Measurements from ENCODE around the gene ENTHD1.

GRCh38 chr22:39734866-39735265, 158.7 kb downstream of the ENTHD1 start:
- TF ChIP-seq TEAD4 (IDR thresholded peaks at IDR 0.05; ENCODE audit: low read depth, low read length) (no peak), TAF1 (IDR thresholded peaks at IDR 0.05; ENCODE audit: low read depth, low read length) (no peak), TBP (IDR thresholded peaks at IDR 0.05; ENCODE audit: low read depth, low read length) (no peak), EZH2 (IDR thresholded peaks at IDR 0.05; ENCODE audit: low read depth, low read length, severe bottlenecking) (no peak), POLR2A (IDR thresholded peaks at IDR 0.05; ENCODE audit: control extremely low read depth in 1 of 2, low read depth in 2 of 2, low read length in 2 of 2) (no peak), SUZ12 (IDR thresholded peaks at IDR 0.05; ENCODE audit: low read length) (no peak), CTCF (IDR thresholded peaks at IDR 0.05; ENCODE audit: control extremely low read depth in 1 of 3, insufficient read depth in 1 of 3, low read depth in 1 of 3, low read length in 3 of 3) (no peak), CBX5 (IDR thresholded peaks at IDR 0.05; ENCODE audit: low read depth, low read length) (no peak), YY1 (IDR thresholded peaks at IDR 0.05; ENCODE audit: low read depth, low read length) (no peak), HDAC2 (IDR thresholded peaks at IDR 0.05; ENCODE audit: borderline replicate concordance in 1 of 2, low read depth in 2 of 2, low read length in 2 of 2) (no peak), RAD21 (IDR thresholded peaks at IDR 0.05 in 1 of 2, conservative IDR thresholded peaks at IDR 0.05 in 1 of 2; ENCODE audit: low read depth in 2 of 2, low read length in 2 of 2) (no peak), KDM5A (IDR thresholded peaks at IDR 0.05; ENCODE audit: low read length) (no peak), JUND (IDR thresholded peaks at IDR 0.05; ENCODE audit: low read length) (no peak)

Measured in H1 (cell line).